SK-N-SH treated with all-trans-retinoic acid at 6 μM for 48 hours (cell line): ENCODE results near the gene ALPL.

Source experiments
- ATAC-seq: fragments of 200-7000 bp; cut with Tn5 transposase; 3 replicates; pipeline ENCODE4 v1.9.1; 2020; ENCODE audit warnings: mild to moderate bottlenecking, moderate library complexity
- BACH2 ChIP-seq: fragments of 250-450 bp; sonication (Bioruptor Pico); IDR thresholded peaks from 2 replicates; pipeline ENCODE4 v1.9.0; 2021; ENCODE audit warnings: mild to moderate bottlenecking, borderline replicate concordance
- CSDC2 ChIP-seq: fragments of 250-450 bp; sonication (Bioruptor Pico); IDR thresholded peaks from 2 replicates; pipeline ENCODE4 v1.5.0; 2020; ENCODE audit warnings: mild to moderate bottlenecking, moderate library complexity
- ESRRG ChIP-seq: fragments of 250-450 bp; sonication (Bioruptor Pico); IDR thresholded peaks from 2 replicates; pipeline ENCODE4 v1.6.1; 2021; ENCODE audit warnings: mild to moderate bottlenecking
- GLIS3 ChIP-seq: fragments of 250-450 bp; sonication (Bioruptor Pico); IDR thresholded peaks from 2 replicates; pipeline ENCODE4 v1.5.0; 2020; ENCODE audit warnings: mild to moderate bottlenecking, moderate library complexity
- ISL1 ChIP-seq: fragments of 250-450 bp; sonication (Bioruptor Pico); IDR thresholded peaks from 2 replicates; pipeline ENCODE4 v2.1.2; 2022; ENCODE audit warnings: mild to moderate bottlenecking, moderate library complexity
- OSR1 ChIP-seq: fragments of 250-450 bp; sonication (Bioruptor Pico); IDR thresholded peaks from 2 replicates; pipeline ENCODE4 v1.8.0; 2022; ENCODE audit warnings: moderate library complexity, mild to moderate bottlenecking, inconsistent platforms
- PPARA ChIP-seq: fragments of 250-450 bp; sonication (Bioruptor Pico); IDR thresholded peaks from 2 replicates; pipeline ENCODE4 v1.5.0; 2020; ENCODE audit warnings: mild to moderate bottlenecking, borderline replicate concordance
- RARB ChIP-seq: fragments of 250-450 bp; sonication (Bioruptor Pico); IDR thresholded peaks from 2 replicates; pipeline ENCODE4 v1.8.0; 2021; ENCODE audit warnings: mild to moderate bottlenecking, moderate library complexity
- SNAI2 ChIP-seq: fragments of 250-450 bp; sonication (Bioruptor Pico); IDR thresholded peaks from 2 replicates; pipeline ENCODE4 v1.5.0; 2020; ENCODE audit warnings: mild to moderate bottlenecking, moderate library complexity
- TCF4 ChIP-seq: fragments of 250-450 bp; sonication (Bioruptor Pico); IDR thresholded peaks from 2 replicates; pipeline ENCODE4 v1.8.0; 2021; ENCODE audit warnings: mild to moderate bottlenecking, moderate library complexity, borderline replicate concordance
- TOX ChIP-seq: fragments of 250-450 bp; sonication (Bioruptor Pico); IDR thresholded peaks from 2 replicates; pipeline ENCODE4 v1.8.0; 2021; ENCODE audit warnings: mild to moderate bottlenecking, moderate library complexity, borderline replicate concordance
- ZC3H10 ChIP-seq: fragments of 250-450 bp; sonication (Bioruptor Pico); IDR thresholded peaks from 2 replicates; pipeline ENCODE4 v1.5.1; 2021; ENCODE audit warnings: mild to moderate bottlenecking, moderate library complexity
- ZFP3 ChIP-seq: fragments of 250-450 bp; sonication (Bioruptor Pico); IDR thresholded peaks from 2 replicates; pipeline ENCODE4 v1.5.0; 2020; ENCODE audit warnings: mild to moderate bottlenecking, moderate library complexity
- ZFP30 ChIP-seq: fragments of 450-650 bp; formaldehyde crosslinking; IDR thresholded peaks from 2 replicates; pipeline ENCODE4 v1.5.0; 2022; ENCODE audit warnings: mild to moderate bottlenecking, moderate library complexity
- ZNF565 ChIP-seq: fragments of 450-650 bp; formaldehyde crosslinking; conservative IDR thresholded peaks from 2 replicates; pipeline ENCODE4 v1.5.0; 2020; ENCODE audit warnings: low read depth, mild to moderate bottlenecking, moderate library complexity
- ZNF8 ChIP-seq: fragments of 450-650 bp; formaldehyde crosslinking; IDR thresholded peaks from 2 replicates; pipeline ENCODE4 v1.5.0; 2020; ENCODE audit warnings: mild to moderate bottlenecking, moderate library complexity
- TF ChIP-seq, protein P1 (sequence below): fragments of 250-450 bp; sonication (Bioruptor Pico); IDR thresholded peaks from 2 replicates; pipeline ENCODE4 v1.5.1; 2021; ENCODE audit warnings: mild to moderate bottlenecking, moderate library complexity
- TF ChIP-seq, protein P2 (sequence below): fragments of 250-450 bp; sonication (Bioruptor Pico); IDR thresholded peaks from 2 replicates; pipeline ENCODE4 v1.5.1; 2020; ENCODE audit warnings: low read depth, mild to moderate bottlenecking, moderate library complexity
- TF ChIP-seq, protein P3 (sequence below): fragments of 250-450 bp; sonication (Bioruptor Pico); IDR thresholded peaks from 2 replicates; pipeline ENCODE4 v1.8.0; 2021; ENCODE audit warnings: low read depth, mild to moderate bottlenecking, moderate library complexity, borderline replicate concordance
- TF ChIP-seq, protein P4 (sequence below): fragments of 250-450 bp; sonication (Bioruptor Pico); IDR thresholded peaks from 2 replicates; pipeline ENCODE4 v1.5.0; 2020; ENCODE audit warnings: mild to moderate bottlenecking, moderate library complexity

Gene ALPL

DNA sequence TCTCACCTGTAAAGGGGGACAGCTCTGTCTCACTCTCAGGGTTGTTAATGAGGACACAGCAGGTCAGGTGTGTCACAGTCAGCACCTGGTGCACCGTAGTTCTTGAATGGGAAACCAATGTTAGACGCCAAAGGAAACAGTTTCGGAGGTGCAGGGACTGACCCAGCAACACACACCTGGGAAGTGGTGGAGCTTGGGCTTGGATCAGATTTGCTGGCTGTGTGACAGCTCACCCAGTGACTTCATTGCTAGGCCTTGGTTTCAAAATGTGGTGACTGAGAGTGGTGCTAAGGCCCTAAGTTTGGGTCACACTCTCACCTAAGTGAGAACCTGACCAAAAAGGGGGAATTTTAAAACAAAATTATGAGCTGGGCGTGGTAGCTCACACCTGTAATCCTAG lies 34.9 kb downstream of the ALPL start (continued):
- TF ChIP-seq ZFP30 (CRISPR knock-in tag) (no peak), ZNF565 (CRISPR knock-in tag) (no peak), ISL1 (CRISPR knock-in tag) (no peak), ZNF8 (CRISPR knock-in tag) (no peak), ESRRG (CRISPR knock-in tag) (no peak), OSR1 (CRISPR knock-in tag) (no peak), RARB (no peak)
- TF ChIP-seq, protein P1, sequence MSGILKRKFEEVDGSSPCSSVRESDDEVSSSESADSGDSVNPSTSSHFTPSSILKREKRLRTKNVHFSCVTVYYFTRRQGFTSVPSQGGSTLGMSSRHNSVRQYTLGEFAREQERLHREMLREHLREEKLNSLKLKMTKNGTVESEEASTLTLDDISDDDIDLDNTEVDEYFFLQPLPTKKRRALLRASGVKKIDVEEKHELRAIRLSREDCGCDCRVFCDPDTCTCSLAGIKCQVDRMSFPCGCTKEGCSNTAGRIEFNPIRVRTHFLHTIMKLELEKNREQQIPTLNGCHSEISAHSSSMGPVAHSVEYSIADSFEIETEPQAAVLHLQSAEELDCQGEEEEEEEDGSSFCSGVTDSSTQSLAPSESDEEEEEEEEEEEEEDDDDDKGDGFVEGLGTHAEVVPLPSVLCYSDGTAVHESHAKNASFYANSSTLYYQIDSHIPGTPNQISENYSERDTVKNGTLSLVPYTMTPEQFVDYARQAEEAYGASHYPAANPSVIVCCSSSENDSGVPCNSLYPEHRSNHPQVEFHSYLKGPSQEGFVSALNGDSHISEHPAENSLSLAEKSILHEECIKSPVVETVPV: no peak

DNA sequence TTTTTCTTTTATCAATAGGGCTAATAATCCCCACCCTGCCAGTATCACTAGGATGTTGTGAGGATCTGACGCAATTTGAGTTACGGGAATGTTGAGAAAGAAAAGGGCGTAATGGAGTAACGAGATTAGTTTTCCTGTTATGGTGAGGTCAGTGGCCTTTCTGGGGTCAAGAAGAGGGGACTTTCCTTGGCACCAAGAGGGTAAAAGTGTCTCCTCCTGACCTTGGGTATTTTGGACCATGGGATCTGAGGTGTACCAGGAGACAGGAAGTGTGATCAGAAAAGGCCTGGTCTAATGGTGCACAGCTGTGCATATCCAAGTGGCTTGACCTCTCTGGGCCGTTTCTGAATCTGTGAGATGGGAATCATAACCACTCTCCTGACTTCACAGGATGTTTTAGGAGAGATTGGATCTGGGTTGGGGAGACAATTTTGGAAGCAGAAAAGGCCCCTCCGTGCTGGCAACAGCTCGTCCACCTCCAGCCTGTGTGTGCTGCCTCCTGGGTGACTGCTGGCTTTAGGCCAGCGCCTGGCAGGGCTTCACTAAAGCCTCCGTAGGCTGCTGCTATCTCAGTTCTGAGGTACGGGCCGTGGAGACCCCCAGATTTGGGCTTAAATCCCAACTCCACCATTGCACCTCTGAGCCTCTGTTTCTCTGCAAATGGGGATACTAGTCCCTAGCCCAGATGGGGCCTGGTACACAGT lies 37.1 kb downstream of the ALPL start:
- ATAC-seq: no peak
- TF ChIP-seq ZFP3 (CRISPR knock-in tag): no peak
- no peak for TF ChIP-seq ZC3H10 (CRISPR knock-in tag)
- TF ChIP-seq GLIS3: no peak
- TF ChIP-seq RARB: no peak
- TF ChIP-seq, protein P2, sequence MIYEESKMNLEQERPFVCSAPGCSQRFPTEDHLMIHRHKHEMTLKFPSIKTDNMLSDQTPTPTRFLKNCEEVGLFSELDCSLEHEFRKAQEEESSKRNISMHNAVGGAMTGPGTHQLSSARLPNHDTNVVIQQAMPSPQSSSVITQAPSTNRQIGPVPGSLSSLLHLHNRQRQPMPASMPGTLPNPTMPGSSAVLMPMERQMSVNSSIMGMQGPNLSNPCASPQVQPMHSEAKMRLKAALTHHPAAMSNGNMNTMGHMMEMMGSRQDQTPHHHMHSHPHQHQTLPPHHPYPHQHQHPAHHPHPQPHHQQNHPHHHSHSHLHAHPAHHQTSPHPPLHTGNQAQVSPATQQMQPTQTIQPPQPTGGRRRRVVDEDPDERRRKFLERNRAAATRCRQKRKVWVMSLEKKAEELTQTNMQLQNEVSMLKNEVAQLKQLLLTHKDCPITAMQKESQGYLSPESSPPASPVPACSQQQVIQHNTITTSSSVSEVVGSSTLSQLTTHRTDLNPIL: no peak
- TF ChIP-seq, protein P3, sequence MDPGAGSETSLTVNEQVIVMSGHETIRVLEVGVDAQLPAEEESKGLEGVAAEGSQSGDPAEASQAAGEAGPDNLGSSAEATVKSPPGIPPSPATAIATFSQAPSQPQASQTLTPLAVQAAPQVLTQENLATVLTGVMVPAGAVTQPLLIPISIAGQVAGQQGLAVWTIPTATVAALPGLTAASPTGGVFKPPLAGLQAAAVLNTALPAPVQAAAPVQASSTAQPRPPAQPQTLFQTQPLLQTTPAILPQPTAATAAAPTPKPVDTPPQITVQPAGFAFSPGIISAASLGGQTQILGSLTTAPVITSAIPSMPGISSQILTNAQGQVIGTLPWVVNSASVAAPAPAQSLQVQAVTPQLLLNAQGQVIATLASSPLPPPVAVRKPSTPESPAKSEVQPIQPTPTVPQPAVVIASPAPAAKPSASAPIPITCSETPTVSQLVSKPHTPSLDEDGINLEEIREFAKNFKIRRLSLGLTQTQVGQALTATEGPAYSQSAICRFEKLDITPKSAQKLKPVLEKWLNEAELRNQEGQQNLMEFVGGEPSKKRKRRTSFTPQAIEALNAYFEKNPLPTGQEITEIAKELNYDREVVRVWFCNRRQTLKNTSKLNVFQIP (CRISPR knock-in tag): no peak
- TF ChIP-seq BACH2 (CRISPR knock-in tag): no peak
- no peak for TF ChIP-seq CSDC2 (CRISPR knock-in tag)

DNA sequence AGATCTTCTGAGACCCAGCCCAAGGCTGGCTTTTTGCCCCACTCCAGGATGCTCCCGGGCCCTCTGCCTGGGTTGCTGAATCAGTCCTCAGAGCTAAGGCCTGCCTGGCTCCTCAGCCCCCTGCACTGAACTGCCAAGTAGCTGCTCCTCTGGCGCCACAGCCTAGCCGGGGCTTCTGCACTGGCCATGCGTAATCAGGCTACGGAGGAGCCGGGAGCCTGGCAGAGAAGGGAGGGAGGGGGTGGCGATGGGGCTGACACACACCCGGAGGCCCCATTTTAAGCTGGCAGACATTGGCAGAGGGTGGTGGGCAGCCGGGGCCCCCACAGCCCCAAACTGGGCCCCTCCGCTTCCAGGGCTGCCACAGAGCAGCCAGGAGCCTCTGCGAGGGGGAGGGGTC lies 38.7 kb downstream of the ALPL start:
- no peak for ATAC-seq
- TF ChIP-seq ISL1 (CRISPR knock-in tag) (no peak), TCF4 (CRISPR knock-in tag) (no peak), ZNF565 (CRISPR knock-in tag) (no peak), GLIS3 (no peak), ZFP3 (CRISPR knock-in tag) (no peak), ZC3H10 (CRISPR knock-in tag) (no peak), SNAI2 (CRISPR knock-in tag) (no peak), PPARA (CRISPR knock-in tag) (no peak), ZFP30 (CRISPR knock-in tag) (no peak), BACH2 (CRISPR knock-in tag) (no peak), RARB (no peak), TOX (no peak), CSDC2 (CRISPR knock-in tag) (no peak)
- TF ChIP-seq, protein P1: no peak
- TF ChIP-seq, protein P2: no peak
- TF ChIP-seq, protein P4, sequence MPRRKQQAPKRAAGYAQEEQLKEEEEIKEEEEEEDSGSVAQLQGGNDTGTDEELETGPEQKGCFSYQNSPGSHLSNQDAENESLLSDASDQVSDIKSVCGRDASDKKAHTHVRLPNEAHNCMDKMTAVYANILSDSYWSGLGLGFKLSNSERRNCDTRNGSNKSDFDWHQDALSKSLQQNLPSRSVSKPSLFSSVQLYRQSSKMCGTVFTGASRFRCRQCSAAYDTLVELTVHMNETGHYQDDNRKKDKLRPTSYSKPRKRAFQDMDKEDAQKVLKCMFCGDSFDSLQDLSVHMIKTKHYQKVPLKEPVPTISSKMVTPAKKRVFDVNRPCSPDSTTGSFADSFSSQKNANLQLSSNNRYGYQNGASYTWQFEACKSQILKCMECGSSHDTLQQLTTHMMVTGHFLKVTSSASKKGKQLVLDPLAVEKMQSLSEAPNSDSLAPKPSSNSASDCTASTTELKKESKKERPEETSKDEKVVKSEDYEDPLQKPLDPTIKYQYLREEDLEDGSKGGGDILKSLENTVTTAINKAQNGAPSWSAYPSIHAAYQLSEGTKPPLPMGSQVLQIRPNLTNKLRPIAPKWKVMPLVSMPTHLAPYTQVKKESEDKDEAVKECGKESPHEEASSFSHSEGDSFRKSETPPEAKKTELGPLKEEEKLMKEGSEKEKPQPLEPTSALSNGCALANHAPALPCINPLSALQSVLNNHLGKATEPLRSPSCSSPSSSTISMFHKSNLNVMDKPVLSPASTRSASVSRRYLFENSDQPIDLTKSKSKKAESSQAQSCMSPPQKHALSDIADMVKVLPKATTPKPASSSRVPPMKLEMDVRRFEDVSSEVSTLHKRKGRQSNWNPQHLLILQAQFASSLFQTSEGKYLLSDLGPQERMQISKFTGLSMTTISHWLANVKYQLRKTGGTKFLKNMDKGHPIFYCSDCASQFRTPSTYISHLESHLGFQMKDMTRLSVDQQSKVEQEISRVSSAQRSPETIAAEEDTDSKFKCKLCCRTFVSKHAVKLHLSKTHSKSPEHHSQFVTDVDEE (CRISPR knock-in tag): no peak
- TF ChIP-seq, protein P3 (CRISPR knock-in tag): no peak
- TF ChIP-seq, all 23 proteins: peak for 0
